ENCODE data around the gene ZNG1A. TPM values are rescaled to one million over a fixed set of nuclear protein-coding genes. Genes with fewer than 3 reads are reported as not detected.
"Not testable (repeated sequence)": the region's sequence is repeated elsewhere in the genome, so short reads cannot be mapped to it uniquely, and the experiment has no call there.

ZNG1A gene
- total RNA-seq, 8 experiments from 2014 or later: 16.5 to 65.3 (median 32.2) TPM

GRCh38 chr9:214351-214647 is 35.4 kb upstream of the ZNG1A start:
- 8 to 60% (median 39%) methylated on average over 1 to 3 of the region's 14 CpGs; no CpG with 5 or more reads in 6 of the 10 experiments for WGBS, 10 experiments
- no peak overlapping the region for H3K27ac ChIP-seq
- no peak for ATAC-seq (replicated peaks in 6 of 8)
- no peaks in the 10 kb centered on the region for H3K4me1 ChIP-seq (replicated peaks in 1 of 2)
- H3K4me3 ChIP-seq: peak overlapping the region; percentile 23 to 39 (median 31)
- in situ Hi-C loops (cut with MboI; ENCODE audit: low pct_unique_long_range_greater_than_20kb in 2 of 9, low sequenced_read_pairs in 9 of 9, unreplicated experiment in 9 of 9): no loop called here

GRCh38 chr9:213901-214300 is 35.0 kb upstream of the ZNG1A start:
- WGBS, 10 experiments: 47 to 100% (median 97%) methylated on average over 2 to 13 of the region's 24 CpGs; no CpG with 5 or more reads in 1 of the 10 experiments
- H3K4me3 ChIP-seq; H3K4me1 ChIP-seq (replicated peaks in 1 of 2); ATAC-seq (replicated peaks in 6 of 8); H3K27ac ChIP-seq; in situ Hi-C loops (cut with MboI; ENCODE audit: low pct_unique_long_range_greater_than_20kb in 2 of 9, low sequenced_read_pairs in 9 of 9, unreplicated experiment in 9 of 9): not testable (repeated sequence)

DNA sequence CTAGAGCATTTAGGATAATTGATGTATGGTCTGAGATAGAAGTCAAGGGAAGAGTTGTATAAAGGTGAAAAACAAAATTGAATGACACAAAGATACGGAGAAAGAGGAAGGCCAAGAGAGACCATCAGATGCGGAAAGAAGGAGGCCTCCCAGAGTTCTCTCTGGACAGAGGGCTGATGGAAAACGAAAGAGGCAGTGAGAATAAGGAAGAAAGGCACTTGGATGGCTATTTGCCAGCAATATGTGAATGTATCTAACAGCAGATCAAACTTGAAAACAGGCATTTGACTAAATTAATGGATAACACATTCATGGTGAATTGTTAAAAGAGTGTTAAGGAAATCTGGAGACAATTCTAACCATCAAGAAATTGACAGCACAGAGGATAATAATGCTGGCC is 33.4 kb upstream of the ZNG1A start:
- Histone ChIP-seq H3K4me1 (replicated peaks in 1 of 2) (no peaks in the 10 kb centered on the region), H3K27ac (no peak overlapping the region), H3K4me3 (no peak overlapping the region)
- WGBS, 10 experiments: 0 to 90% (median 70%) methylated on average over 1 to 3 of the region's 3 CpGs; no CpG with 5 or more reads in 1 of the 10 experiments
- ATAC-seq (replicated peaks in 6 of 8): no peak
- in situ Hi-C loops (cut with MboI; ENCODE audit: low pct_unique_long_range_greater_than_20kb in 2 of 9, low sequenced_read_pairs in 9 of 9, unreplicated experiment in 9 of 9): no loop called here

DNA sequence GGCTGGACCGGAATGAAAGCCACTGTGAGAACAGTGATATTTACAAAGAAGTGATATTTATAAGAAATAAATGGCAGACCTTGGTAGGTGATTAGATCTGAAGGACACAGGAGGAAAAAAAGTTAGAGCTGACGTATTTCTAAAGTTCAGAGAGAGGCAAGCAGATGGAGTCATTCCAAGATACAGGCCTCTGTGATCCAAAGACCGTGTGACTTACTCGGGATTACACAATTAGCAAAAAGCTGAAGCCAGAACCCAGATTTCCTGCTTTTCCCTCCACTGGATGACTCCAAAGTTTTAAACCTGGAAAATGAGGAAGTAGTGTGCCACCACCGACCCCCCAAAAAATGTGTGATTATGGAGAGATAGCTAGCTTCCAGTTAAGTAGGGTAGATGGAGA is 32.7 kb upstream of the ZNG1A start:
- Histone ChIP-seq H3K27ac (no peak overlapping the region), H3K4me1 (replicated peaks in 1 of 2) (no peaks in the 10 kb centered on the region), H3K4me3 (no peak overlapping the region)
- in situ Hi-C loops (cut with MboI; ENCODE audit: low pct_unique_long_range_greater_than_20kb in 2 of 9, low sequenced_read_pairs in 9 of 9, unreplicated experiment in 9 of 9): no loop called here
- no peak for ATAC-seq (replicated peaks in 6 of 8)
- WGBS, 10 experiments: 0 to 100% (median 75%) methylated on average over 1 to 5 of the region's 5 CpGs; no CpG with 5 or more reads in 1 of the 10 experiments

GRCh38 chr9:211036-211435 is 32.2 kb upstream of the ZNG1A start:
- Histone ChIP-seq H3K4me1 (replicated peaks in 1 of 2) (no peaks in the 10 kb centered on the region), H3K27ac (no peak overlapping the region), H3K4me3 (no peak overlapping the region)
- 50 to 90% (median 79%) methylated on average over 2 to 7 of the region's 7 CpGs; no CpG with 5 or more reads in 1 of the 10 experiments for WGBS, 10 experiments
- ATAC-seq (replicated peaks in 6 of 8): no peak
- in situ Hi-C loops (cut with MboI; ENCODE audit: low pct_unique_long_range_greater_than_20kb in 2 of 9, low sequenced_read_pairs in 9 of 9, unreplicated experiment in 9 of 9): no loop called here

GRCh38 chr9:209143-209758 is 30.4 kb upstream of the ZNG1A start:
- no peak for ATAC-seq (replicated peaks in 6 of 8)
- in situ Hi-C loops (cut with MboI; ENCODE audit: low pct_unique_long_range_greater_than_20kb in 2 of 9, low sequenced_read_pairs in 9 of 9, unreplicated experiment in 9 of 9): no loop called here
- Histone ChIP-seq H3K27ac (no peak overlapping the region), H3K4me3 (no peak overlapping the region), H3K4me1 (replicated peaks in 1 of 2) (no peaks in the 10 kb centered on the region)
- 50 to 100% (median 84%) methylated on average over 2 to 13 of the region's 14 CpGs; no CpG with 5 or more reads in 2 of the 10 experiments for WGBS, 10 experiments

DNA sequence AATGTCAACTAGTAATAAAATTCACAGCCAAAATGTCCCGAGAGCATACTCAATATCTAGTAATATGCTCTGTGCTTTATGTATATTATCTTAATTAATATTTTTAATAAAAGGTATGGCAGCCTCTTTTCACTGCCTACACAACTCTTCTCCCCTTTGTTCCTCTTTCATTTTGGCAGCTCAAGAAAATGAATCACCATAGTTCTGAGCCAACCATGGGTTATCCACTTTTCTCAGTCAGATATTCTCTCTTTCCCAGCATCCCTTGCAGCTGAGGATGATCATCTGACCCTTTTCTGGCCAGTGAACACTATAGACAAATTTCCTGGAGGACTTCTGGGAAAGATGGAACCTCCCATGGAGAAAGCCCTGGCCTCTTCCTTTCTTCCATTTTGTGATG is 27.6 kb upstream of the ZNG1A start:
- no peak for ATAC-seq (replicated peaks in 6 of 8)
- H3K27ac ChIP-seq: no peak overlapping the region
- no peaks in the 10 kb centered on the region for H3K4me1 ChIP-seq (replicated peaks in 1 of 2)
- in situ Hi-C loops (cut with MboI; ENCODE audit: low pct_unique_long_range_greater_than_20kb in 2 of 9, low sequenced_read_pairs in 9 of 9, unreplicated experiment in 9 of 9): no loop called here
- no peak overlapping the region for H3K4me3 ChIP-seq
- 0 to 71% (median 42%) methylated on average over 1 of the region's 1 CpG; no CpG with 5 or more reads in 2 of the 10 experiments for WGBS, 10 experiments

DNA sequence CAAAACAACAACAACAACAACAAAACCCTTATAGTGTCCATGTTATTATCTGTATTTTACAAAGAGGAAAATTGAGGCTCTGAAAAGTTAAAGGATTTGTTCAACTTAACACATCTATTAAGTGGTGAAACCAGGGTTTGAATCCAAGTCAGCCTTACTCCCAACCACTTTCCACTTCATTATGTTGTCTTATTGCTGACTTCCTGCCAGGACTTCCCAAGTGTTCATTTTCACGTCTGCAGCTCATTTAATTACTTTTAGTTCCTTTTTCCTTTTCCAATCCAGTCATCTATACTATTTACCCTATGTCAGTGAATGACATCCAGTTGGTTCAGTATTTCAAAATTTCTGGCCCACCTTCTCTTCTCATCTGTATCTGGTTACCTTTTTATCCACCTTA is 20.7 kb upstream of the ZNG1A start:
- H3K4me1 ChIP-seq (replicated peaks in 1 of 2); H3K4me3 ChIP-seq; H3K27ac ChIP-seq; ATAC-seq (replicated peaks in 6 of 8); in situ Hi-C loops (cut with MboI; ENCODE audit: low pct_unique_long_range_greater_than_20kb in 2 of 9, low sequenced_read_pairs in 9 of 9, unreplicated experiment in 9 of 9): not testable (repeated sequence)
- no CpG with 5 or more reads among the region's 1 CpG for WGBS, 10 experiments

GRCh38 chr9:178140-178825 is 573 bp downstream of the ZNG1A start:
- in situ Hi-C loops (cut with MboI; ENCODE audit: low pct_unique_long_range_greater_than_20kb in 2 of 9, low sequenced_read_pairs in 9 of 9, unreplicated experiment in 9 of 9); ATAC-seq (replicated peaks in 6 of 8): not testable (repeated sequence)
- H3K4me3 ChIP-seq: peak overlapping the region in 3 of 5 donors; percentile 22 to 38 (median 33)

GRCh38 chr9:169757-170156 is 9.1 kb downstream of the ZNG1A start:
- in situ Hi-C loops (cut with MboI; ENCODE audit: low pct_unique_long_range_greater_than_20kb in 2 of 9, low sequenced_read_pairs in 9 of 9, unreplicated experiment in 9 of 9); H3K27ac ChIP-seq; H3K4me1 ChIP-seq (replicated peaks in 1 of 2); H3K4me3 ChIP-seq: not testable (repeated sequence)
- WGBS, 10 experiments: no CpG with 5 or more reads among the region's 3 CpGs
- ATAC-seq (replicated peaks in 6 of 8): peak in 2 of 8 experiments; percentile 66 to 72

More at GRCh38 chr9:178140-178825, 573 bp downstream of the ZNG1A start:
- not testable (repeated sequence) for H3K4me1 ChIP-seq (replicated peaks in 1 of 2); H3K27ac ChIP-seq
- WGBS, 10 experiments: no CpG with 5 or more reads among the region's 23 CpGs

GRCh38 chr9:159871-160270 is 19.0 kb downstream of the ZNG1A start:
- in situ Hi-C loops (cut with MboI; ENCODE audit: low pct_unique_long_range_greater_than_20kb in 2 of 9, low sequenced_read_pairs in 9 of 9, unreplicated experiment in 9 of 9); H3K4me1 ChIP-seq (replicated peaks in 1 of 2); H3K27ac ChIP-seq; H3K4me3 ChIP-seq; ATAC-seq (replicated peaks in 6 of 8): not testable (repeated sequence)
- no CpG with 5 or more reads among the region's 1 CpG for WGBS, 10 experiments

DNA sequence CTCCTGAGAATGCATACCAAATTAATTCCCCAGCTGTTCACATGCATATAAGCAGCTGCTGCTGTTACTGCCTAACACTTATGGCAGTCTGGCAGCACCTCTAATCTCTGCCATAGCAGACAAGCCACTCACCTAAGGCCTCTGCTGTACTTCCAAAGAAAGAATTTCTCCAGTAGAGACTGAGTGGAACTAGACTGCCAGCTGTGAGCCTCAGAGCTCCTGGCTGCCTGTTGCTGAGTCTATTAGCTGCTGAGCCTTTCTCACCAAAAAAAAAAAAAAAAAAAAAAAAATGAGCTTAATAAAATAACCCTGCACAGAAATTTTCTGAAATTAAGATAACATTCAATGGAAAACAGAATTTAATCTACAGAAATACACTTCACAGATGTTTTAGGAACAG is 27.7 kb downstream of the ZNG1A start:
- H3K4me1 ChIP-seq (replicated peaks in 1 of 2); ATAC-seq (replicated peaks in 6 of 8); in situ Hi-C loops (cut with MboI; ENCODE audit: low pct_unique_long_range_greater_than_20kb in 2 of 9, low sequenced_read_pairs in 9 of 9, unreplicated experiment in 9 of 9); H3K4me3 ChIP-seq; H3K27ac ChIP-seq: not testable (repeated sequence)

GRCh38 chr9:139880-140279 is 39.0 kb downstream of the ZNG1A start:
- ATAC-seq (replicated peaks in 6 of 8); H3K27ac ChIP-seq; in situ Hi-C loops (cut with MboI; ENCODE audit: low pct_unique_long_range_greater_than_20kb in 2 of 9, low sequenced_read_pairs in 9 of 9, unreplicated experiment in 9 of 9); H3K4me1 ChIP-seq (replicated peaks in 1 of 2); H3K4me3 ChIP-seq: not testable (repeated sequence)
- WGBS, 10 experiments: no CpG with 5 or more reads among the region's 17 CpGs

DNA sequence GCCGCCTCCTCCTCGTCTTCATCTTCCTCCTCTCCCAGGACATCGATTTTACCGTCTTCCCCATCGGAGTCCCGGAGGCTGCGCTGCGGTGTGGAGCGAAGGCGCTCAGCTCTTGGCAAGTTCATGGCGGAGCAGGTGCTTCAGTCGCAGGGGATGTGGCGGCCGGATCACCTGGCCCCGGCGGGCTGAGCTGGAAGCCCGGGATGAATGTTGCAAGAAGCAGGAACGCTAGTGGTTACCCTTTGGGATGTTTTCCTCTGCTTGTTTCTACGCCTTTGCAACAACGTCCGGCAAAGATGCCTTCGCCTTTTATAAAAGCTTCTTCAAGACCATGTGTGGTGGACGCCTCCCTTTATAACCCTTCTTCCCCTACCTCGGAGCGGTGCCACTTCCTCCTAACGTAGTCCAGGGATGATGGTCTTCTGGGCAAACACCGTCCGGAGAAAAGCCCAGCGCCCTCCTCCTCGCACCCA is 60.8 kb downstream of the ZNG1A start, which contains the start of gene FOXD4:
Gene FOXD4, minus strand, starts transcription at position 423 of the 473 bp plus-strand sequence. Its CDS starts 298 bp downstream, at position 125.
- H3K4me3 ChIP-seq: peak within 1 kb of the TSS in 1 of 5 donors; percentile 8
- 20% methylated on average over 1 of the region's 30 CpGs; no CpG with 5 or more reads in 9 of the 10 experiments for WGBS, 10 experiments
- in situ Hi-C loops (cut with MboI; ENCODE audit: low pct_unique_long_range_greater_than_20kb in 2 of 9, low sequenced_read_pairs in 9 of 9, unreplicated experiment in 9 of 9); ATAC-seq (replicated peaks in 6 of 8); H3K27ac ChIP-seq; H3K4me1 ChIP-seq (replicated peaks in 1 of 2): not testable (repeated sequence)
